Hepatocyte (in vitro differentiated cells): ENCODE data around the gene CRISPLD2. TPM values are rescaled to one million over a fixed set of nuclear protein-coding genes. Genes with fewer than 3 reads are reported as not detected.

Experiments
- DNase-seq: peaks from one replicate; pipeline ENCODE4 v3.0.0-alpha.2; 2016; ENCODE audit warnings: low spot score
- H2AFZ ChIP-seq: fragments of 200-600 bp; sonication (generic); 2 replicates; pipeline ENCODE4 v1.6.0; 2016; ENCODE audit warnings: antibody characterized with exemption, mild to moderate bottlenecking
- H3K27ac ChIP-seq: fragments of 200-600 bp; sonication (generic); 2 replicates; pipeline ENCODE4 v1.5.1; 2016; ENCODE audit warnings: mild to moderate bottlenecking
- H3K27me3 ChIP-seq: fragments of 200-600 bp; sonication (generic); 2 replicates; pipeline ENCODE4 v1.6.1; 2016
- H3K36me3 ChIP-seq: fragments of 200-600 bp; sonication (generic); replicated peaks from 2 replicates; pipeline ENCODE4 v1.5.1; 2016; ENCODE audit warnings: low read depth; ENCODE audit not compliant: insufficient read depth
- H3K4me1 ChIP-seq: fragments of 200-600 bp; sonication (generic); 2 replicates; pipeline ENCODE4 v1.5.1; 2016; ENCODE audit warnings: mild to moderate bottlenecking, moderate library complexity; ENCODE audit not compliant: insufficient read depth
- H3K4me2 ChIP-seq: fragments of 200-600 bp; sonication (generic); 2 replicates; pipeline ENCODE4 v1.6.0; 2016
- H3K4me3 ChIP-seq: fragments of 200-600 bp; sonication (generic); 2 replicates; pipeline ENCODE4 v1.5.1; 2016; ENCODE audit warnings: mild to moderate bottlenecking
- H3K79me2 ChIP-seq: fragments of 200-600 bp; sonication (generic); 2 replicates; pipeline ENCODE4 v1.6.0; 2017; ENCODE audit warnings: mild to moderate bottlenecking
- H3K9me2 ChIP-seq: fragments of 200-600 bp; sonication (generic); replicated peaks from 2 replicates; pipeline ENCODE4 v1.6.0; 2017; ENCODE audit warnings: mild to moderate bottlenecking; ENCODE audit not compliant: insufficient read depth
- H3K9me3 ChIP-seq: fragments of 200-600 bp; sonication (generic); 2 replicates; pipeline ENCODE4 v1.5.1; 2016; ENCODE audit warnings: low read depth, mild to moderate bottlenecking
- H4K20me1 ChIP-seq: fragments of 200-600 bp; sonication (generic); 2 replicates; pipeline ENCODE4 v1.6.0; 2016; ENCODE audit warnings: mild to moderate bottlenecking; ENCODE audit not compliant: insufficient read depth, poor library complexity, severe bottlenecking
- CTCF ChIP-seq: fragments of 200-600 bp; sonication (generic); IDR thresholded peaks from 2 replicates; pipeline ENCODE4 v1.5.1; 2016; ENCODE audit warnings: antibody characterized with exemption, mild to moderate bottlenecking; ENCODE audit not compliant: poor library complexity
- EZH2 ChIP-seq: fragments of 200-600 bp; sonication (generic); IDR thresholded peaks from 2 replicates; pipeline ENCODE4 v1.6.1; 2016; ENCODE audit warnings: antibody characterized with exemption, mild to moderate bottlenecking, borderline replicate concordance
- EZH2phosphoT487 ChIP-seq: fragments of 200-600 bp; sonication (generic); IDR thresholded peaks from one replicate; pipeline ENCODE4 v1.6.1; 2018; ENCODE audit warnings: antibody characterized with exemption, mild to moderate bottlenecking, low read depth, moderate library complexity; ENCODE audit not compliant: unreplicated experiment, severe bottlenecking
- WGBS: methylation state at CpG from one replicate; pipeline ENCODE4 v1.1.6; 2016; ENCODE audit warnings: low lambda C conversion rate; ENCODE audit errors: missing lambda C conversion rate; 5-methylcytosine and 5-hydroxymethylcytosine counted together
- polyA plus RNA-seq: library from polyadenylated mRNA; unstranded; fragments of >200 nt; fragmentation: Nextera tagmentation; extraction: Ambion mirVana; gene quantifications from 2 replicates; pipeline ENCODE4 v1.2.1, GENCODE V29; 2016
- total RNA-seq: library from RNA; depleted of rRNA; stranded (reverse); fragments of >200 nt; gene quantifications from 2 replicates; pipeline ENCODE4 v1.2.3, GENCODE V29; 2014

The CRISPLD2 gene
- total and polyA plus RNA-seq, 2 experiments from 2014 or later = 281 to 315 TPM

DNA sequence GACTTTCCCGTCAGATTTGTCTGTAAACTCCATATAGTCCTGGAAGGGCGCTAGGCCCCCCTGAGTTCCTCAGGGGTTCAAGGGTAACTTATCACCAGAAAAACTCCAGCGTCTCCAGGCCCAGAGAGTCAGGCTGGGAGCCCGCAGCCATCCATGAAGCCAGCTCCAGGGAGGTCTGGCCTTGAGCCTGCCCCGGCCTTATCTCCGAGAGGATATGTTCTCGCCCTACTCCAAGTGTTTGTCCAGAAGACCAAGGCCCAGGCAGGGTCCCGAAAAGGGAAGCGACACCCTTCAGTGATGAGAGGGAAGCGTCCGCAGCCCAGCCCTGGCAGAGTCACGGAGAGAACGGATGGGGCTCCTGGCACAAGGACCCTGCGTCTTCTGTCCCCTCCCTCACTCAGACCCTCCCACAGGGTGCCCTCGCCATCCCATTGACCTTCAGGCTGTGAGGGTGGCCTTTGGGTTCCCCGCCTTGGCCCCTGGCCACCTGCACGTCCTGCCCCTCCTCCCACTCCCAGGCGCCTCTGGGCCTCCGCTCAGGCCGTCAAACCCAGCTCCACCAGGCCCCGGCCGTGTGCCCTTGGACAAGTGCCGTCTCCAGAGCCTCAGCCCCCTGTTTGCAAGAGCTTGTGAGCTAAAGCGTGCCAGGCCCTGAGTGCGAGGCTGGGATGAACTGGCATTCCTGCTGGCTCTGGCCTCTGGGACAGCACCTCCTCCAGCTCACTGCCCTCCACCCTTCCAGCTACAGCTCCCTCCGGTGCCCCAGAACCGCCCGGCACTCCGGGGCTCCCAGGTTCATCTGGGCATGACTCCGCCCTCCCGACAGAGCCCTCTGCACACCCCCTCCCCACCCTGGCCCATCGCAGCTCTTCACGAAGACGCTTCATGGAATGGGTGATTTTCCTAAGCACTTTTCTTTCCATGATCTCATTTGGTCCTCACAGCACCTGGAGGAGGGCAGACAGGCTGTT is 108.1 kb downstream of the CRISPLD2 start:
- Histone ChIP-seq H3K4me1 (peaks cover 5% of the 10 kb centered on the region), H3K27ac (no peak overlapping the region)
- 89% methylated on average over 33 of the region's 34 CpGs for WGBS

GRCh38 chr16:84928679-84929420 is 109.1 kb downstream of the CRISPLD2 start:
- Histone ChIP-seq H4K20me1 (no peaks in the 10 kb centered on the region), H3K4me1 (peaks cover 3% of the 10 kb centered on the region), H2AFZ (no peak overlapping the region), H3K27me3 (no peaks in the 10 kb centered on the region), H3K36me3 (no peaks in the 10 kb centered on the region), H3K9me3 (no peaks in the 10 kb centered on the region), H3K79me2 (no peaks in the 10 kb centered on the region), H3K27ac (no peak overlapping the region), H3K9me2 (no peaks in the 10 kb centered on the region), H3K4me3 (no peak overlapping the region), H3K4me2 (no peak overlapping the region)
- DNase-seq = peak; percentile 43
- 66% methylated on average over 16 of the region's 16 CpGs for WGBS
- TF ChIP-seq CTCF = no peak
- no peak for TF ChIP-seq EZH2
- no peak for TF ChIP-seq EZH2phosphoT487

More for the DNA sequence above, 108.1 kb downstream of the CRISPLD2 start:
- H3K4me3 ChIP-seq = no peak overlapping the region
- no peaks in the 10 kb centered on the region for H3K79me2 ChIP-seq
- DNase-seq = no peak
- no peaks in the 10 kb centered on the region for H3K27me3 ChIP-seq
- H3K9me2 ChIP-seq = no peaks in the 10 kb centered on the region
- H2AFZ ChIP-seq = no peak overlapping the region
- no peaks in the 10 kb centered on the region for H3K9me3 ChIP-seq
- no peaks in the 10 kb centered on the region for H3K36me3 ChIP-seq
- H4K20me1 ChIP-seq = no peaks in the 10 kb centered on the region
- TF ChIP-seq EZH2 (no peak), EZH2phosphoT487 (no peak), CTCF (no peak)
- H3K4me2 ChIP-seq = no peak overlapping the region

GRCh38 chr16:84929421-84930297 is 109.9 kb downstream of the CRISPLD2 start:
- Histone ChIP-seq H4K20me1 (no peaks in the 10 kb centered on the region), H3K9me3 (no peaks in the 10 kb centered on the region), H3K36me3 (no peaks in the 10 kb centered on the region), H2AFZ (no peak overlapping the region), H3K4me3 (no peak overlapping the region), H3K4me1 (peaks cover 3% of the 10 kb centered on the region), H3K27me3 (no peaks in the 10 kb centered on the region), H3K79me2 (no peaks in the 10 kb centered on the region), H3K9me2 (no peaks in the 10 kb centered on the region), H3K27ac (no peak overlapping the region), H3K4me2 (no peak overlapping the region)
- TF ChIP-seq EZH2 (no peak), EZH2phosphoT487 (no peak), CTCF (no peak)
- WGBS = 90% methylated on average over 36 of the region's 36 CpGs
- no peak for DNase-seq
